Ecto neural progenitor cell (in vitro differentiated cells): Measurements from ENCODE around the gene AFG3L2.
"Not testable (repeated sequence)": the region's sequence is repeated elsewhere in the genome, so short reads cannot be mapped to it uniquely, and the experiment has no call there.

Experiments used
- DNase-seq: peaks from one replicate; pipeline ENCODE4 v3.0.0-alpha.2; 2018; ENCODE audit warnings: low spot score

The AFG3L2 gene

GRCh38 chr18:12376754-12377555, at the start of gene AFG3L2:
TSS of gene AFG3L2 (minus strand) at chr18:12377227. CDS start at chr18:12377082, 145 bp downstream.
- DNase-seq = peak; percentile 100

- DNase-seq = no peak
Measured at GRCh38 chr18:12424252-12424651, 47.2 kb upstream of the AFG3L2 start.

- no peak for DNase-seq
Measured at GRCh38 chr18:12423820-12424219, 46.8 kb upstream of the AFG3L2 start.

- DNase-seq = no peak
Measured at GRCh38 chr18:12423393-12423792, 46.4 kb upstream of the AFG3L2 start.

- DNase-seq = no peak
Measured at GRCh38 chr18:12422936-12423335, 45.9 kb upstream of the AFG3L2 start.

GRCh38 chr18:12421732-12422131, 44.7 kb upstream of the AFG3L2 start:
- DNase-seq = no peak

GRCh38 chr18:12420821-12421421, 43.9 kb upstream of the AFG3L2 start:
- peak; percentile 80 for DNase-seq

- DNase-seq = peak; percentile 59
Measured at GRCh38 chr18:12417687-12418086, 40.7 kb upstream of the AFG3L2 start.

GRCh38 chr18:12416098-12416729, 39.2 kb upstream of the AFG3L2 start:
- no peak for DNase-seq

GRCh38 chr18:12411456-12411855, 34.4 kb upstream of the AFG3L2 start:
- no peak for DNase-seq

GRCh38 chr18:12410747-12411146, 33.7 kb upstream of the AFG3L2 start:
- DNase-seq = not testable (repeated sequence)

GRCh38 chr18:12410081-12410481, 33.1 kb upstream of the AFG3L2 start:
- no peak for DNase-seq

GRCh38 chr18:12409469-12409868, 32.4 kb upstream of the AFG3L2 start:
- DNase-seq = no peak

GRCh38 chr18:12408247-12408869, 31.3 kb upstream of the AFG3L2 start:
- no peak for DNase-seq

- no peak for DNase-seq
Measured at GRCh38 chr18:12406371-12407111, 29.5 kb upstream of the AFG3L2 start.

GRCh38 chr18:12405066-12405465, 28.0 kb upstream of the AFG3L2 start:
- no peak for DNase-seq

- DNase-seq = no peak
Measured at GRCh38 chr18:12403601-12404506, 26.8 kb upstream of the AFG3L2 start.

- no peak for DNase-seq
Measured at GRCh38 chr18:12401881-12402280, 24.9 kb upstream of the AFG3L2 start.

- DNase-seq = no peak
Measured at GRCh38 chr18:12399231-12399630, 22.2 kb upstream of the AFG3L2 start.

GRCh38 chr18:12398625-12399024, 21.6 kb upstream of the AFG3L2 start:
- no peak for DNase-seq

- no peak for DNase-seq
Measured at GRCh38 chr18:12397793-12398192, 20.8 kb upstream of the AFG3L2 start.
